HG02943 (cell line): ENCODE data around the gene LMO7.

ENCODE experiments used
- ATAC-seq: cut with Tn5 transposase; IDR thresholded peaks from one replicate; pipeline ENCODE4 v1.9.1; 2021; ENCODE audit warnings: mild to moderate bottlenecking, low read depth, moderate library complexity; ENCODE audit not compliant: unreplicated experiment

LMO7 gene

DNA sequence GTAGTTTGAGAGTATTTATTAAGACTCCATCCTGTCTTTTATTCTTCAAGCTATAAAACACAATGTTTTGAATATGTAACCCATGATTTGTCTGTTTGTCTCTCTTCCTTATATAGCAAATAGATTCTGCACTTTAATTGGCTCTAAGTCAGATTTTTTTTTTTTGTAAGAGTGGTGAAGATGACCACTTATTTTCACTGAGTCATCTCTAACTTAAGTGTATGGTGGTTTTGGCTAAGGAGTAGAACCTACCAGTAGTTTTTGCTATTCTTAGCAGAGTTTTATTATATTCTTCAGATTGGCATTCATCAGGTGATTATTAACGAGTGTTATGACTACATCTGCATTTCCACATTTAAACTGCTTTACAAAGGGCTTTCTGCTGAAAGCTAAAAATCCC lies 194.7 kb downstream of the LMO7 start:
- ATAC-seq = no peak

DNA sequence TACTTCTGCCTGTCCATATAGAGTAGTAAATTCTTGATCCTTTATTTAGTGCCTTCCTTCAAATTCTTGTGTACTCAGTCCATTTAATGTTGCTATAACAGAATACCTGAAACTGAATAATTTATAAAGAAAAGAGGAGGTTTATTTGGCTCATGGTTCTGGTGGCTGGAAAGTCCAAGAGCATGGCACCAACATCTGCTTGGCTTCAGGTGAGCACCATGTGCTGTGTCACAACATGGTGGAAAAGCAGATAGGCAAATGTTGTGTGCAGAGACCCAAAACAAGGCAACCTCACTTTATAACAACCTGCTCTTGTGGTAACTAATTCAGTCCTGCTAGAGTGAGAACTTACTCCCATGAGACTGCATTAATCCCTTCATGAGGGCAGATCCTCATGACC lies 195.3 kb downstream of the LMO7 start:
- ATAC-seq = no peak

- ATAC-seq = no peak
Observed at GRCh38 chr13:75832812-75833211, 196.7 kb downstream of the LMO7 start.

GRCh38 chr13:75836441-75836840 lies 200.3 kb downstream of the LMO7 start:
- no peak for ATAC-seq

- ATAC-seq = no peak
Observed at GRCh38 chr13:75838366-75839005, 202.4 kb downstream of the LMO7 start.

GRCh38 chr13:75839406-75839805 lies 203.3 kb downstream of the LMO7 start:
- no peak for ATAC-seq

DNA sequence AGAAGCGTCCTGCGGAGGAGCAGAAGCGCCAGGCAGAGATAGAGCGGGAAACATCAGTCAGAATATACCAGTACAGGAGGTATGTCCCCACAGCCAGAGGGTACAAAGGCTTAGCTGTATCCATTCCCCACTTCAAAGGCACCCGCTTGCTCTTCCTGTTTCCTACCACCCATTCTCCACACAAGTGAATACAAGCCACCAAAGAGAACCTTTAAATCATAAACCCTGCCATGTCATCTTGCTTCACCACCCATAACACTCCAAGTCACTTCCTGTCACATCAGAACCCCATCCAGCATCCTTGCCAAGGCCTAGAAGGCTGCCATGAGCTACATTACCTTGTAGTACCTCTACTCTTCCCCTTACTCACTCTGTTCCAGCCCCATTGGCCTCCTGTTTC lies 205.8 kb downstream of the LMO7 start:
- no peak for ATAC-seq

GRCh38 chr13:75843074-75843473 lies 206.9 kb downstream of the LMO7 start:
- no peak for ATAC-seq

GRCh38 chr13:75843991-75844390 lies 207.9 kb downstream of the LMO7 start:
- no peak for ATAC-seq

- no peak for ATAC-seq
Observed at GRCh38 chr13:75847588-75847987, 211.5 kb downstream of the LMO7 start.

- ATAC-seq = no peak
Observed at GRCh38 chr13:75850916-75851315, 214.8 kb downstream of the LMO7 start.

DNA sequence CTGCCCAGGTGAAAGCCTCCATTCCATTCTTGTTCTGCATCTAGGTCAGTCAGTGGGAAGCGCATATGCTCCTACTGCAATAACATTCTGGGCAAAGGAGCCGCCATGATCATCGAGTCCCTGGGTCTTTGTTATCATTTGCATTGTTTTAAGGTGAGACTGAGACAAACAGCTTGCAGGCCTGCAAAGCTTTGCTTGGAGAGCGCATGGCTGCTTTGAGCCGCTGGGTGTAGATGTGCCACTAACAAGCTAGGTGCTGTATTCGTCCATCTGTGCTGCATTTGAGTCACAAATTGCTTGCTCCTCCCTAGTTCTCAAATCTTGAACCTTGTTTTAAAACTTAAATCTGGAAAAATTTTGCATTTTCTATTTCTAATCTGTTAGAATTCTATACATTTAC lies 219.1 kb downstream of the LMO7 start:
- no peak for ATAC-seq

DNA sequence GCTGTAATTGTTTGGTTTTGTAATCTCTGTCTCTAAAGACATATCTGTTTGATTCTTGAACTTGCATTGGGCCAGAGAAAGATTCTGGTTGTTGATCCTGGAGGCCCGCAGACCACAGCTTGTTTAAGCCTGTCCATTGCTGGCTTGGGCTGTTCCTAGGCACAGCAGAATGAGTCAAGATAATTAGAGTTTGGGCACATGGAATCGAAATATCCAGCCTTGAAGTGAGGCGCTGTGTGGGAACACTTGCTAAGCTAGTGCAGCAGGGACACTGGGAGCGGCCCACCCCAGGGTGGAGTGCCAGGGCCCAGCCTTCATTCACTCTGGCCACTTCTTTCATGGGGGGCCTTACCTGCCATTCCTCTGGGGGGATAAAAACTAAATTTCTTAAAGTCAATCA lies 219.7 kb downstream of the LMO7 start:
- ATAC-seq = no peak

GRCh38 chr13:75857291-75857690 lies 221.2 kb downstream of the LMO7 start:
- no peak for ATAC-seq

- no peak for ATAC-seq
Observed at GRCh38 chr13:75860935-75861334, 224.8 kb downstream of the LMO7 start.

DNA sequence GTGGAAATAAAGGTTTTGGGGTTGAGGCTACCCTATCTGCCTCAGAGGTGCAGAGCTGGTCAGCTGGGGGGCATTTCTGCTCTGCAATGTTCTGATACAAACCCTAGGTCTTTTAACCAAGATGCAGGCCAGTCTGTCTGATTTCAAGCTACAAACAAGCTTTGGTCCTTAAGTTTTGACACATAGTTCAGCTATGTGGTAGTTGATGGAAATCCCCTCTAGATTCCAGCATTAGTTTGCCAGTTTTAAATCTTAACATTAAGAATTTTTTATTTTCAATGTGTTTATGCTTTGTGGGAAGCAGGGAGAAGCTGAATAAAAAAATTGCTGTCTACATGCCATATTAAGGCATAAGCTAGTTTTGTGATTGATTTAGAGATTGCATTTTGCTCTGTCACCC lies 225.7 kb downstream of the LMO7 start:
- ATAC-seq = no peak

- no peak for ATAC-seq
Observed at GRCh38 chr13:75864718-75865117, 228.6 kb downstream of the LMO7 start.

DNA sequence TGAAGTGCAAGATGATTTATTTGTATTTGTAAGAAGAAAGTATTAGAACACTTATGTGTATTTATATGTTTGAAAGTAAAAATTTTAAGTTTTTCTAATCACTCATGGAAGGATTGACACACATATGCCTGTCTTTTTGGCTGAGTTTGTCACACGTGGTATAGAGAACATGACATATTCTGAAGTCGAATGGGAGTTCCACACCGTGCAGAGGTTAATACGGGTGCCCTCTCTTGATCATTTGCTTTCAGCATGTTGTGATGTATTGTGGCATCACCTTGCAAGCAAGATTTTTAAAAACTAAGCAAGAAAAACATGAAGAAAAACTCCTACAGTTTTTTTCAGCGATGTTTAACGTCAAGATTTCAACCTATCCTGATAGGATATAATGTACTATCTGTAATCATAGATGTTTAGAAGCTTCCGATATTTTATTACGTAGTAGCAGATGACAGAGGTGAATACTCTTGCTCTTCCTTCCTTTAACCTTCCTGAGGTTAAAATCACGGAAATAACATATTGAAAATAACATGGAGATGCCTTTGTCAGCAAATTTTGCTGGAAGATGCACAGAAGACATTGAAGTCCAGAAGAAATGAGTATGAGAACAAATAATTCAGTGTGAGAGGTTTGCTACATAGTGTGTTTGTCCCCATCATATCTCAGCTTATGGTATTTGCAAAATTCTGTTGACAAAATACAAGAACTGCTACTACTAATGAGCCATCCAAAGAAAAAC lies 231.4 kb downstream of the LMO7 start:
- ATAC-seq = no peak

DNA sequence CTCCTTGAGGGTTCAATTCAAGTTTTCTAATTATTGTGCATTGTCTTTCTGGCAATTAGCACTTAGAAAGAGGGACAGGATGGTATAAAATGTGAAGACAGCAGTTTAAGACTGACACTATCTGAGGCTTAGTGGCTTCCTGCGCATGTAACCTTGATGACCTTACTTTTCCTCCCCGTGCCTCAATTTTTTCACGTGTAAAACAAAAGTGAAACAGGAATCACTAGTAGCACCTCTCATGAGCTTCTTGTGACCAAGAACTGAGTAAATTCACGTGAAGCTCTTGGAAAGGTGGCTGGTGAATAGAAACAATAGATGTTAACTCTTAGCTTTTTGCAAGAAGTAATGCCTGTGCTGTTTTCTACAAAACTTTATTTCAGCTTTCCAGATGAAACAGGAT lies 233.9 kb downstream of the LMO7 start:
- no peak for ATAC-seq

DNA sequence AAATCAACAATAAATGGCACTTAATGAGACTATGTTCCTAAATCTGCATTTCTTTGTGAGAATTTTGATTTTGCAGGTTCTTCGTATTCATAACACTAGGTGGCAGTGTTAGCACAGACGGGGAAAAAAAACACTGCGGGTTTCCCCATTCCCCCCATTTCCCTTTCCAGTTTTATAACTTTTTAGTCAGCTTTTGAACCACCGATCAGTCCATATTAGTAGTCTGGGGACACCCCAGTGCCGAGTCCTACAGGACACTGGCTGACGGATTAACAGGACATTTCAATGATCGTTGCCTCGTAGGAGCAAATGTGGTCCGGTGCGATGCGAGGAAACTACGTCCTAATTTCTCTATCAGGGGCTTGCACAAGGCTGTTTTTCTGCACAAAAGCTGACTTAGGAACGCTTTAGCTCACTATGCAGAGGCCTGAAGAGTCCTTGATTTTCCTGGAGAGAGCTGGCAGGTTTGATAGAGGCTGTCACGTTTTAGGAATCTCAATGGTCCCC lies 234.3 kb downstream of the LMO7 start:
- ATAC-seq = no peak

GRCh38 chr13:75871059-75871458 lies 234.9 kb downstream of the LMO7 start:
- ATAC-seq = no peak

DNA sequence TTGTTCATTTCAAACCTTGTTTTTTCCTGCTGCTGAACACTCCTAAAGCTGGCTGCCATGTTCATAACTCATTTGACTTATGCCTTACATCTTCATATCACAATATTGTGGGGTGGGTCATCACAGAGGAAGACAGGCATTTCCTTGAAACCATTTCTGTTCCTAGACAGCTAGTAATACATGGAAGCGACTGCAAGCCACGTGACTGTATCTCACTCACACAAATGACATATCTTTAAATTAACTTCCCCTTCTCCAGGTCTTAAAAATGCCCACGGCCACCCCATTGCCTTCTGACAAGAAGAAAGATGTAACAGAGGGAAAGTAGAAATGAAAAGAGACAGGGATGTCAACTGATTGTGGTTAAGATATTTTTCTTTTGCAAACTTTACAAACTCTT lies 236.8 kb downstream of the LMO7 start:
- no peak for ATAC-seq
